GM10266 (cell line): ENCODE data around the gene IFI27L1.

Experiments used
- DNase-seq: peaks from one replicate; pipeline ENCODE4 v3.0.0; 2012; ENCODE audit errors: extremely low spot score
- TF ChIP-seq, protein P1 (sequence below): IDR thresholded peaks from 2 replicates; pipeline ENCODE4 v1.5.1; 2012; ENCODE audit warnings: mild to moderate bottlenecking, low read depth; ENCODE audit not compliant: control insufficient read depth, insufficient read depth; ENCODE audit errors: missing control alignments

Gene IFI27L1

DNA sequence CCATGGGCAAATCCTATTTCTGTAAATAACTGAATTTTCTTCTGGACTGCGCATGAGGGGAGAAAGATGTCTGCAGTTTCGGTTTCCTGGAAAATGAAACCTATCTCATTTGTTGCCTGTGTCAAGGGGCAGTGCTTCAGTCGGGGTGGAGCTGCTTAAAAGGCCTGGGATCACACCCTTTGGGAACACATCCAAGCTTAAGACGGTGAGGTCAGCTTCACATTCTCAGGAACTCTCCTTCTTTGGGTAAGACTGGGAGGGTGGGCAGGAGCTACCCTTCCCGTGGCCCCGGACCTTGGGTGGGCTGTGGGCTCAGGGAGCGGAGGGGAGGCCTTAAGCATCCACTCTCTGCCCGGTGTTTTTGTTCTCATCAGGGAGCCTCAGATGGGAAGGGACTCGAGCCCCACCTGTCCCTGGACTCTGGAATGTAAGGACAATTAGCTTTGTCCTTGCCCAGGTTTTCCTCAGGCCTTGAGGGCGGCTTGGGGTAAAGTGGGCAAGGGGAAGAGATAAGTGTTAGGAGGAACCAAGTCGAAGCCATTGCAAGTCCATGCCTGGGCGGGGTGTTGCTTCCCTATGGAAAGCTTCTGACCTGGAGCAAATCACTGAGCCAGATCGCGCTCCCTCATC, 29.6 kb downstream of the IFI27L1 start, which contains the start of gene IFI27:
IFI27 (plus strand) TSS at position 185 of the 630 bp plus-strand sequence.
- DNase-seq = no peak
- TF ChIP-seq, protein P1, sequence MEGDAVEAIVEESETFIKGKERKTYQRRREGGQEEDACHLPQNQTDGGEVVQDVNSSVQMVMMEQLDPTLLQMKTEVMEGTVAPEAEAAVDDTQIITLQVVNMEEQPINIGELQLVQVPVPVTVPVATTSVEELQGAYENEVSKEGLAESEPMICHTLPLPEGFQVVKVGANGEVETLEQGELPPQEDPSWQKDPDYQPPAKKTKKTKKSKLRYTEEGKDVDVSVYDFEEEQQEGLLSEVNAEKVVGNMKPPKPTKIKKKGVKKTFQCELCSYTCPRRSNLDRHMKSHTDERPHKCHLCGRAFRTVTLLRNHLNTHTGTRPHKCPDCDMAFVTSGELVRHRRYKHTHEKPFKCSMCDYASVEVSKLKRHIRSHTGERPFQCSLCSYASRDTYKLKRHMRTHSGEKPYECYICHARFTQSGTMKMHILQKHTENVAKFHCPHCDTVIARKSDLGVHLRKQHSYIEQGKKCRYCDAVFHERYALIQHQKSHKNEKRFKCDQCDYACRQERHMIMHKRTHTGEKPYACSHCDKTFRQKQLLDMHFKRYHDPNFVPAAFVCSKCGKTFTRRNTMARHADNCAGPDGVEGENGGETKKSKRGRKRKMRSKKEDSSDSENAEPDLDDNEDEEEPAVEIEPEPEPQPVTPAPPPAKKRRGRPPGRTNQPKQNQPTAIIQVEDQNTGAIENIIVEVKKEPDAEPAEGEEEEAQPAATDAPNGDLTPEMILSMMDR = no peak

DNA sequence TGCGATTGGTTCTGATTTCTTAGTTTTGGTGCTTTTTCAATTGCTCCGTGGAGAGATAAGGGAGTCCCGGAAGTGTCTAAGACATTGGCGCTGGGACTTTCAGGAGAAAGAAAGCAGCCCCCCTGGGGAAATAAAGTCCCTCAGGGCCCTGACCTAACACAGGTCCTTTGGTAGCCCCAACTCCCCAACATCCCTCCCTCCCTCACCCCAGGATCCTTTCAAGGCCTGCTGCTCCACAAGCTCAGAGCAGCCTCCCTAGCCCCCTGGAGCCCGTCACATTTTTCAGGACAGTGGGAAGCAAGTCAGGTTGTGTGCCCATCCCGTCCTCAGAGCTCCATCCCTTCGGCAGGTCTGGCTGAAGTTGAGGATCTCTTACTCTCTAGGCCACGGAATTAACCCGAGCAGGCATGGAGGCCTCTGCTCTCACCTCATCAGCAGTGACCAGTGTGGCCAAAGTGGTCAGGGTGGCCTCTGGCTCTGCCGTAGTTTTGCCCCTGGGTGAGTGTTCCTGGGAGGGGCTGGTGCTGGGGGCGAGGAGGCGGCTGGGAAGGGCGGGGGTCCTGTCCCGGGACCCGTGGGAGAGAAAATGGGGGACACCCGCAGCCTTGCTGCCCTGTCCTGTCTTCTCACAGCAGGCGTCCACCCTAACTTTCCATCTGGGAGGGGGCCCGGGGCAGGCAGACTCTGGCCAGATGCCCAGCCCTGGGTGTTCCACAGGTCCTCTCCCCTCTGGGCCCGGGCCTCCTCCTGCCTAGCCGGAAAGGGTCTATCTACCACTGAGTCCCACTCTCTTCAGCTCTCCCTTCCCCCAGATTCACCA, 30.4 kb downstream of the IFI27L1 start:
- TF ChIP-seq, protein P1 = no peak
- no peak for DNase-seq

DNA sequence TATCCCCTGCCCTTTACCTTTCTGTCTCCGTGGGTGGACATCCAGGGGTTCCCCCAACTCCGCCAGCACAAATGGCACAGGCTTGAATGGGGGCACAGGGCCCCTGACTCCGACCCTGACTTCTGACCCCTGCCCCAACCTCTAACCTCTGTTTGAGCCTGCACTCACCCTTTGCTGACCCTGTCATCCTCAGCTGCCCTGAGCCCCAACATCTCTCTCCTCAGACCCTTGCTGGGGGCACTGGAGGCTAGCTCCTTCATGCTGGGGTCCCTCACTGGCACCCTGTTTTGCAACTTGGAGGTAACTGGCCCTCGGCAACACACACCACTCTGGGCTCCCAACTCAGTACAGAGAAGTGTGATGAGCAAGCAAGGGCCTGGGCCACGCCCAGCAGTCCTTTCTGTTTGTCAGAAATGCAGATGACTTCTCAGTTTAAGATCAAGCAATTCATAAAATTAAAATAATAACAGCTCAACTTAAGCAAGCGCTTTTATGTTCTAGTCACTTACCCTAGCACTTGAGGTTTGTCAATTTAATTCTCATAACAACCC, 31.5 kb downstream of the IFI27L1 start:
- TF ChIP-seq, protein P1 = no peak
- DNase-seq = no peak

DNA sequence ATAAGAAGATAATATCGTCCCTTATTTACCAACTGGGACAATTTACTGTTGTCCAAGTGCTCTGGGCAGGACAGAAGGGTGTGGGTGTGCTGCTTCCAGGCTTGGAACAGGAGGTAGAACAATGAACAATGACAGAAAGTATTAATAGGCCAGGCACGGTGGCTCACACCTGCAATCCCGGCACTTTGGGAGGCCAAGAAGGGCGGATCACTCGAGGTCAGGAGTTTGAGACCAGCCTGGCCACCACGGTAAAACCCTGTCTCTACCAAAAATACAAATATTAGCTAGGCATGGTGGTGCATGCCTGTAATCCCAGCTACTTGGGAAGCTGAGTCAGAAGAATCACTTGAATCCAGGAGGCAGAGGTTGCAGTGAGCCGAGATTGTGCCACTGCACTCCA, 32.0 kb downstream of the IFI27L1 start:
- TF ChIP-seq, protein P1 = no peak
- DNase-seq = no peak

DNA sequence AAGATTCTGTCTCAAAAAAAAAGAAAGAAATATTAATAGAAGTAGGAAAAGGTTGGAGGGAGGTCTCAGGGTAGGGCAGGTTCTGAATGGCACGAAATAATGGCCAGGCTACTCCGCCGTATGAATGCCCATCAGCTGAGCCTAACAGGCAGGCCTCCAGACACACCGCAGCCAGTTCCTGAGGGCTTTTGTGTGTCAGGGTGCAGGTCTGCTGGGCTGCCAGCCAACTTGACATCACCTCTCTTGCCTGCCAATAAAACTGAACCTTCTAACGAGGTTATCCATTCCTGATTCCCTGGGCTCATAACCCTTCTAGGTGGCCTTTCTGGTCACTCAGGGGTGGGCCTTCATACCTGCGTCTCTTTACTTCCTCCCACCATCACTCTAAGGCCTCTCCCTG, 32.4 kb downstream of the IFI27L1 start:
- TF ChIP-seq, protein P1 = no peak
- no peak for DNase-seq

- TF ChIP-seq, protein P1 = no peak
- DNase-seq = no peak
Observed at GRCh38 chr14:94113908-94114588, 32.9 kb downstream of the IFI27L1 start.

- DNase-seq = no peak
- TF ChIP-seq, protein P1 = no peak
Observed at GRCh38 chr14:94114589-94115057, 33.5 kb downstream of the IFI27L1 start.
